OCI-LY1 (cell line): ENCODE data around the gene TTC24.

Experiments used
- H2AFZ ChIP-seq: fragments of 200-600 bp; sonication (generic), shearing (Covaris generic); 2 replicates; pipeline ENCODE4 v1.6.0; 2014; ENCODE audit warnings: antibody characterized with exemption, mild to moderate bottlenecking, low read length
- H3F3A ChIP-seq: fragments of 200-600 bp; sonication (generic), shearing (Covaris generic); 2 replicates; pipeline ENCODE4 v1.6.0; 2014; ENCODE audit warnings: mild to moderate bottlenecking, antibody characterized with exemption, low read length, moderate library complexity; ENCODE audit not compliant: insufficient read depth
- H3K27ac ChIP-seq: fragments of 200-600 bp; sonication (generic); 2 replicates; pipeline ENCODE4 v1.5.1; 2014; ENCODE audit warnings: low read length, mixed run types, mild to moderate bottlenecking, low read depth; ENCODE audit not compliant: poor library complexity, severe bottlenecking
- H3K27me3 ChIP-seq: fragments of 200-600 bp; sonication (generic); 2 replicates; pipeline ENCODE4 v1.6.0; 2014; ENCODE audit warnings: antibody characterized with exemption, mild to moderate bottlenecking, low read length, moderate library complexity; ENCODE audit not compliant: insufficient read depth
- H3K36me3 ChIP-seq: fragments of 200-600 bp; sonication (generic); 2 replicates; pipeline ENCODE4 v1.6.1; 2014; ENCODE audit warnings: mild to moderate bottlenecking, antibody characterized with exemption, low read length, moderate library complexity, mixed read lengths; ENCODE audit not compliant: insufficient read depth
- H3K4me1 ChIP-seq: fragments of 200-600 bp; sonication (generic); 2 replicates; pipeline ENCODE4 v1.5.1; 2014; ENCODE audit warnings: mild to moderate bottlenecking, low read length, moderate library complexity; ENCODE audit not compliant: insufficient read depth, severe bottlenecking
- H3K4me2 ChIP-seq: fragments of 200-600 bp; sonication (generic), shearing (Covaris generic); 2 replicates; pipeline ENCODE4 v1.6.1; 2014; ENCODE audit warnings: low read length
- H3K4me3 ChIP-seq: fragments of 200-600 bp; sonication (generic); 2 replicates; pipeline ENCODE4 v1.5.1; 2014; ENCODE audit warnings: low read length, low read depth, mild to moderate bottlenecking, mixed read lengths; ENCODE audit not compliant: poor library complexity, severe bottlenecking
- H3K79me2 ChIP-seq: fragments of 200-600 bp; shearing (Covaris generic); 2 replicates; pipeline ENCODE4 v1.6.1; 2016; ENCODE audit warnings: mixed run types, low read length, mixed read lengths; ENCODE audit not compliant: insufficient read depth
- H3K9ac ChIP-seq: fragments of 200-600 bp; sonication (generic), shearing (Covaris generic); 2 replicates; pipeline ENCODE4 v1.6.1; 2014; ENCODE audit warnings: mild to moderate bottlenecking, low read length, mixed read lengths
- H3K9me2 ChIP-seq: fragments of 200-600 bp; sonication (generic), shearing (Covaris generic); 2 replicates; pipeline ENCODE4 v1.6.1; 2014; ENCODE audit warnings: low read depth, mild to moderate bottlenecking, low read length, mixed read lengths
- H3K9me3 ChIP-seq: fragments of 200-600 bp; shearing (Covaris generic); 2 replicates; pipeline ENCODE4 v1.6.1; 2014; ENCODE audit warnings: low read length, mixed read lengths
- H4K20me1 ChIP-seq: fragments of 200-600 bp; sonication (generic), shearing (Covaris generic); 2 replicates; pipeline ENCODE4 v1.6.0; 2016; ENCODE audit warnings: mild to moderate bottlenecking, low read length; ENCODE audit not compliant: insufficient read depth
- EZH2 ChIP-seq: fragments of 200-600 bp; sonication (generic), shearing (Covaris generic); IDR thresholded peaks from 2 replicates; pipeline ENCODE4 v1.8.0; 2017; ENCODE audit warnings: borderline replicate concordance, mixed run types, mild to moderate bottlenecking, antibody characterized with exemption, low read length, moderate library complexity, mixed read lengths
- TF ChIP-seq, protein P1 (sequence below): fragments of 200-600 bp; sonication (generic), shearing (Covaris generic); IDR thresholded peaks from 2 replicates; pipeline ENCODE4 v1.5.1; 2017; ENCODE audit warnings: mild to moderate bottlenecking, antibody characterized with exemption, low read length, moderate library complexity, mixed read lengths

TTC24 gene

DNA sequence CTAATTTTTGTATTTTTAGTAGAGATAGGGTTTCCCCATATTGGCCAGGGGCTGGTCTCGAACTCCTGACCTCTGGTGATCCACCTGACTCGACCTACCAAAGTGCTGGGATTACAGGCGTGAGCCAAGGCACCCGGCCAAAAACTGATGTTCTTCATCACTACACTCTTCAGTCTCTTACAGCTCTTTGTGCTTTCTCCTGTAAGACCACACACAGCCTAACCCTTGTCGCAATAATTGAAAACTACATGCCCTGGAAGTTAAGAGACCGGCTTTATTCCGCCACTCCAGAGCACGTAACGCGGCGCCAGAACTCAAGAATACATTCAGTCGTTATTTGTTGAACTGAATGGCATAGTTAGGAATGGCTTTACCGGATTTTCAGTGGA lies 21.2 kb downstream of the TTC24 start:
- Histone ChIP-seq H3K27me3 (no peaks in the 10 kb centered on the region), H3K4me1 (peaks cover 27% of the 10 kb centered on the region), H3K9ac (peak overlapping the region; percentile 83), H3F3A (no peaks in the 10 kb centered on the region), H3K9me3 (no peaks in the 10 kb centered on the region), H3K9me2 (no peaks in the 10 kb centered on the region), H3K4me3 (peak overlapping the region; percentile 73), H2AFZ (no peak overlapping the region), H4K20me1 (no peaks in the 10 kb centered on the region), H3K36me3 (peaks cover 38% of the 10 kb centered on the region), H3K79me2 (no peaks in the 10 kb centered on the region), H3K4me2 (peak overlapping the region; percentile 93), H3K27ac (peak overlapping the region; percentile 72)
- TF ChIP-seq EZH2: no peak
- TF ChIP-seq, protein P1, sequence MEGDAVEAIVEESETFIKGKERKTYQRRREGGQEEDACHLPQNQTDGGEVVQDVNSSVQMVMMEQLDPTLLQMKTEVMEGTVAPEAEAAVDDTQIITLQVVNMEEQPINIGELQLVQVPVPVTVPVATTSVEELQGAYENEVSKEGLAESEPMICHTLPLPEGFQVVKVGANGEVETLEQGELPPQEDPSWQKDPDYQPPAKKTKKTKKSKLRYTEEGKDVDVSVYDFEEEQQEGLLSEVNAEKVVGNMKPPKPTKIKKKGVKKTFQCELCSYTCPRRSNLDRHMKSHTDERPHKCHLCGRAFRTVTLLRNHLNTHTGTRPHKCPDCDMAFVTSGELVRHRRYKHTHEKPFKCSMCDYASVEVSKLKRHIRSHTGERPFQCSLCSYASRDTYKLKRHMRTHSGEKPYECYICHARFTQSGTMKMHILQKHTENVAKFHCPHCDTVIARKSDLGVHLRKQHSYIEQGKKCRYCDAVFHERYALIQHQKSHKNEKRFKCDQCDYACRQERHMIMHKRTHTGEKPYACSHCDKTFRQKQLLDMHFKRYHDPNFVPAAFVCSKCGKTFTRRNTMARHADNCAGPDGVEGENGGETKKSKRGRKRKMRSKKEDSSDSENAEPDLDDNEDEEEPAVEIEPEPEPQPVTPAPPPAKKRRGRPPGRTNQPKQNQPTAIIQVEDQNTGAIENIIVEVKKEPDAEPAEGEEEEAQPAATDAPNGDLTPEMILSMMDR: no peak

DNA sequence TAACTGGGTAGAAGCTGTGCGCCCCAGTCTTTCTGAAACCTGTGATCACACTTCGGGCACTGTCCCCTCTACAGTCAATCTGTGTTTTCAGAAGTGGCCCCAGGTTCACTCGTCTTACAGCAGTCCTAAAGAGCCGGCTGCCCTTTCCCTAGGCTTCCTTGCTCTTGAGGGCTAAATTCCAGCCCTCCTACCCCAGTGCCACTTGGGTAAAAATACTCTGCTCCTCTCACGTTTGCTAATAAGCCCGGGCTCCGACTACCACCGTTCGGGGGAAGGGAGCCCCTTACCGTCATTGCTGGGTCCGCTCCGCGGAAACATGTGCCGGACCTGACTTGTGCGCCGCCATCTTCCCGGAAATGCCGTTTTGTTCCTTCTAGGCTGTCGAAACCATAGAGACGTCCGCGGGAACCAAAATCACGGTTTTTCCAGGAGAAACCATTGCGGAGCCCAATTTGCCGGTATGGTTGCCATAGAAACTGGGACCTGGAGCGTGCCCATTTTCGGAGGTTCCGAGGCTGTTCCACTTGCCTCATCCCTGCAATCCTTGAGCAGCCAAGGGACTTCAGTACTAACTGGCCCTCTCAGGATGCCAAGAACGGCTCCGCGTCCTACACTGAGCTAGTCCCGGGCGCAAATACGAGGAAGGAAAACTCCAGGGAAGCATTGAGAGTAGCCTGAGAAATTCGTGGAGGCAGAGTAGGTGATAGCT lies 21.8 kb downstream of the TTC24 start, which contains the start of gene GPATCH4:
TSS of gene GPATCH4 (minus strand) at position 358 of the 709 bp plus-strand sequence.
- H3K9me3 ChIP-seq: no peaks in the 10 kb centered on the region
- H3K27me3 ChIP-seq: no peaks in the 10 kb centered on the region
- H3K4me1 ChIP-seq: peaks cover 27% of the 10 kb centered on the region
- TF ChIP-seq, protein P1: no peak
- TF ChIP-seq EZH2: no peak
- H4K20me1 ChIP-seq: no peaks in the 10 kb centered on the region
- no peaks in the 10 kb centered on the region for H3F3A ChIP-seq
- peak within 1 kb of the TSS; percentile 93 for H3K4me2 ChIP-seq
- H3K27ac ChIP-seq: peak within 1 kb of the TSS; percentile 72
- peak within 1 kb of the TSS; percentile 83 for H2AFZ ChIP-seq
- H3K79me2 ChIP-seq: no peaks in the 10 kb centered on the region
- peak within 1 kb of the TSS; percentile 73 for H3K4me3 ChIP-seq
- peak within 1 kb of the TSS; percentile 83 for H3K9ac ChIP-seq
- peaks cover 32% of the 10 kb centered on the region for H3K36me3 ChIP-seq
- H3K9me2 ChIP-seq: no peaks in the 10 kb centered on the region

DNA sequence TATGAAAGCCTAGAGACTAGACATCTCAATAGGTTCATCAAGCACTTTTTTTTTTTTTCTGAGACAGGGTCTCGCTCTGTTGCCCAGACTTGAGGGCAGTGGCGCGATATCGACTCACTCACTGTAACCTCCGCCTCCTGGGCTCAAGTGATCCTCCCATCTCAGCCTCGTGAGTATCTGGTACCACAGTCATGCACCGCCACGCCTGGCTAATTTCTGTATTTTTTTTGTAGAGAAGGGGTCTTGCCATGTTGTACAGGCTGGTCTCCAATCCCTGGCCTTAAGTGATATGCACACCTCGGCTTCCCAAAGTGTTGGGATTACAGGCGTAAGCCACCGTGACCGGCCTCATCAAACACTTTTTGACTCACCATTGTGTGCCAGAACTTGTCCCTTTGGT lies 22.4 kb downstream of the TTC24 start:
- Histone ChIP-seq H3K9me2 (no peaks in the 10 kb centered on the region), H2AFZ (no peak overlapping the region; the same call in 1 of the 2 replicates), H3K27ac (peak overlapping the region; percentile 72), H4K20me1 (no peaks in the 10 kb centered on the region), H3F3A (no peaks in the 10 kb centered on the region), H3K9ac (peak overlapping the region; percentile 83), H3K4me3 (peak overlapping the region; percentile 73), H3K36me3 (peaks cover 26% of the 10 kb centered on the region), H3K4me2 (peak overlapping the region; percentile 93), H3K9me3 (no peaks in the 10 kb centered on the region), H3K27me3 (no peaks in the 10 kb centered on the region), H3K4me1 (peaks cover 27% of the 10 kb centered on the region), H3K79me2 (no peaks in the 10 kb centered on the region)
- TF ChIP-seq, protein P1: no peak
- TF ChIP-seq EZH2: no peak
